SH-SY5Y (cell line): ENCODE results near the gene PFDN4.

Experiments used
- GATA2 ChIP-seq: IDR thresholded peaks from 2 replicates; pipeline ENCODE4 v1.6.1; 2011; ENCODE audit warnings: mild to moderate bottlenecking, low read depth, low read length
- GATA3 ChIP-seq: IDR thresholded peaks from 2 replicates; pipeline ENCODE4 v1.6.1; 2011; ENCODE audit warnings: low read depth, mild to moderate bottlenecking, low read length, moderate library complexity

PFDN4 gene

GRCh38 chr20:54201268-54201846 is 6.5 kb upstream of the PFDN4 start:
- TF ChIP-seq GATA3 (no peak), GATA2 (no peak)

- TF ChIP-seq GATA3, result no peak
- no peak for TF ChIP-seq GATA2
Measured at GRCh38 chr20:54203281-54203680, 4.6 kb upstream of the PFDN4 start.

- TF ChIP-seq GATA2 (no peak), GATA3 (no peak)
Measured at GRCh38 chr20:54204063-54204462, 3.8 kb upstream of the PFDN4 start.

GRCh38 chr20:54204481-54204880 is 3.4 kb upstream of the PFDN4 start:
- no peak for TF ChIP-seq GATA3

- TF ChIP-seq GATA3 (no peak), GATA2 (no peak)
Measured at GRCh38 chr20:54205450-54205849, 2.4 kb upstream of the PFDN4 start.

GRCh38 chr20:54207053-54207742 is 689 bp upstream of the PFDN4 start:
- TF ChIP-seq GATA2, result no peak
- no peak for TF ChIP-seq GATA3

GRCh38 chr20:54208548-54209176 is 775 bp downstream of the PFDN4 start:
- TF ChIP-seq GATA3, result no peak
- TF ChIP-seq GATA2, result no peak

GRCh38 chr20:54209216-54209813 is 1.4 kb downstream of the PFDN4 start:
- TF ChIP-seq GATA3, result no peak
- TF ChIP-seq GATA2, result no peak

- TF ChIP-seq GATA3 (no peak), GATA2 (no peak)
Measured at GRCh38 chr20:54212226-54212625, 4.3 kb downstream of the PFDN4 start.

GRCh38 chr20:54212871-54213270 is 5.0 kb downstream of the PFDN4 start:
- TF ChIP-seq GATA3, result no peak
- TF ChIP-seq GATA2, result no peak

GRCh38 chr20:54214566-54214965 is 6.7 kb downstream of the PFDN4 start:
- no peak for TF ChIP-seq GATA3

- TF ChIP-seq GATA2 (no peak), GATA3 (no peak)
Measured at GRCh38 chr20:54215157-54215789, 7.4 kb downstream of the PFDN4 start.

GRCh38 chr20:54217762-54218161 is 9.9 kb downstream of the PFDN4 start:
- TF ChIP-seq GATA3, result no peak
- TF ChIP-seq GATA2, result no peak

- TF ChIP-seq GATA2 (no peak), GATA3 (no peak)
Measured at GRCh38 chr20:54218470-54218869, 10.6 kb downstream of the PFDN4 start.
